GM19099 (cell line): Measurements from ENCODE around the gene FCHSD2.

ENCODE experiments used
- POLR2A ChIP-seq: IDR thresholded peaks from 3 replicates; pipeline ENCODE4 v1.6.1; 2011; ENCODE audit warnings: low read depth; ENCODE audit not compliant: insufficient read length; ENCODE audit errors: extremely low read depth

FCHSD2 gene

GRCh38 chr11:72851726-72852125 lies 290.4 kb downstream of the FCHSD2 start:
- no peak for TF ChIP-seq POLR2A

- no peak for TF ChIP-seq POLR2A
Observed at GRCh38 chr11:72850832-72851231, 291.3 kb downstream of the FCHSD2 start.

DNA sequence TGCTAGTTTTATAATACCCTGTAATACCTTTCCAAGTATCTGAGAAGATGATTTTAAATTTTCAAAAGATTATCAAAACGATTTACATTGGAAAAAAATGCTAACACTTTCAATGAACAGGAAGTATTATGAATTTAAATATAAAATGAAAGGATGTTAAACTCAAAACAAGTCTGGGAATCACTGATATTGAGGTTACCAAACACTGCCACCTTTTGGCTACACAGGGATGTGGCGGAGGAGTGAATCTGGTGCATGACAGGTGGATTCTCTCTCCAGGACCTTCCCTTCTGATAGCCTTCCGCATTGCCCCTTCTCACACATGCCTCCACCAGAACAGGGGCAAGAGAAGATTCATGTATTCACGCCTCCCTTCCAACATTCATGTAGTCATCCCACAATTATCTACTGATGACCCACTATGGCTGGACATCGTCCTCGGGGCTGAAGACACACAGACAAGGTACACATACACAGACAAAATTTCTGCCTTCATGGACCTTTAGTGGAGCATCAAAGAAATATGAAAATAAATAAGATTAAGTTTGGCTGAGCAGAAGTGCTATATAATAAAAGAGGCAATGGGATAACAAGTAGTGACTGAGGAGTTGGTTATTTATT lies 293.2 kb downstream of the FCHSD2 start:
- no peak for TF ChIP-seq POLR2A

DNA sequence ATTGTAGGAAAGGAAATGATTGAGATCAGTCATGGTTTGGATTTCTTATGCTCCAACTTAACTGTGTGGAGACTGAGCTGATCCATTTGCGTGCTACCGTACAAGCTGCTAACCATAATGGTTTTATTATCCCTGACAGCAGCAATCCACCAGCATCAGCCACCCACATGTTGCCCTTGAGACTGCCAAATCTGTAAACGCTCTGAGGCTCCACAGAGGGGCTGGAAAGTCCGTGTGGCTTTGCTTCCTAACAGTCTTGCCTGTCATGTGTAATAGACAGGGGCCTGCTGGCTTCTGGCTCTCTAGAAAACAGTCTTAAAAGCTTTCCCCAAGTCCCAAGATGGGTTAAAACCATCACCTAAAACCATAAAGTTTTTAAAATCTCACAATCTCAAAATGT lies 297.8 kb downstream of the FCHSD2 start:
- TF ChIP-seq POLR2A: no peak

DNA sequence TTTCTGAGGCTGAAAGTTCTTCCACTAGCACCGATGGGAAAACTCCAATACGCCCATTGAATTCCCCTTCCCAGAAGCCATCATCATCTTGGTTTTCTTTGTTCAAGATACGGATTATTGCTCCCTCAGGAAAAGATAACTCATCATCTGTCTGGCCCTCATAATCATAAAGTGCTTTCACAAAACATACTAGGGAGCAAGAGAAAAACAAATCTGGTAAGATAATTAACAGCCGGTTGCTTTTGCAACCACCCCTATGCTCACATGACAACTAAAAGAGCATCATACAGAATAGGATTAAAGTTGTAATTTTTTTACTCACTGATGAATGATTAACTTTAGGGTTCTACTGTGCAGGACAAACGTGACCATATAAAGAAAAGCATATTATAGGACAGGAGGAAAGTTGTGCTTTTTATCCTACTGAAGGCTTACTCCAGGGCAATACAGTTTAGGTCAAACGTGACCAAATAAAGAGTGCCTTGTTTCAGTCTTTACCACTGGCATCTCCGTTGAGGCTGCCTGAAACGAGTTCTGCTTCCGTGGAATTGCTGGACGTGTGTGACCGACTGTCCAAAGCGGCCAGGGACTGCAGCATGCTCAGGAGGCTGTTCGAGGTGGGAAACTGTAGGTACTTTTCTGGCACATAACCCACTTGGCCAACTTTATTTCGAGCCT lies 299.3 kb downstream of the FCHSD2 start:
- no peak for TF ChIP-seq POLR2A

GRCh38 chr11:72842126-72842525 lies 300.0 kb downstream of the FCHSD2 start:
- no peak for TF ChIP-seq POLR2A

DNA sequence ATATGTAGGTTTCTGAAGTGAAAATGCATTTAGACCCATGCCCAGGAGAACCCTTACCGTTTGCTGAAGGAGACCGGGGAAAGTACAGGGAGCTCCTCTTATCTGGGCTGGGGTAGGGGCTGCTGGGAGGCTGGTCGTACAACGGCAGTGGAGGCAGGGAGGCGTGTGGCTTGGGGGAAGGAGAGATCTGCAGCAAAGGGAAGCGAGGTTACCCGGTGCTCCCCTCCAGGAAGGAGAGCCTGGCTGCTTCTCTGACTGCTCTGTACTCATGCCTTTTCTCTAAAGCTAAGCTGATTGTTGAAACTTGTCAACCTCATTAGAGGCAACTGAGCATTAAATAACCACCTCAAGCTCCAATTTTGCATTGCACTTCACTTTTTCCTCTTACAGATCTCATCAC lies 300.7 kb downstream of the FCHSD2 start:
- TF ChIP-seq POLR2A: no peak

DNA sequence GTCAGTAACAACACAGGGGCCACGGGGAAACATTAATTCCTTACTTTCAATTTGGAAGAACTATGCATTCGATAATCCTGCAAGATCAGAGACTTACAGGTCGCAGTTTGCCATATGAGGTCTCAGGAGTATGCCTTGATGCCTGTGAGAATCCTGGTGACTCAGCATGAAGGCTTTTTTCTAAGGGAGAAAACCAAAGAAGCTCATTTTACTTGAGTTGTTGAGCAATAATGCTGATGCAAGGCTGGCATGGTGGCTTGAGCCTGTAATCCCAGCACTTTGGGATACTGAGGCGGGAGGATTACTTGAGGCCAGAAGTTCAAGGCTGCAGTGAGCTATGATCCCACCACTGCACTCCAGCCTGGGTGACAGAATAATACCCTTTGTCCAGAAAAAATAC lies 301.3 kb downstream of the FCHSD2 start:
- TF ChIP-seq POLR2A: no peak

- TF ChIP-seq POLR2A: no peak
Observed at GRCh38 chr11:72838691-72839305, 303.3 kb downstream of the FCHSD2 start.

- no peak for TF ChIP-seq POLR2A
Observed at GRCh38 chr11:72836111-72836510, 306.0 kb downstream of the FCHSD2 start.

DNA sequence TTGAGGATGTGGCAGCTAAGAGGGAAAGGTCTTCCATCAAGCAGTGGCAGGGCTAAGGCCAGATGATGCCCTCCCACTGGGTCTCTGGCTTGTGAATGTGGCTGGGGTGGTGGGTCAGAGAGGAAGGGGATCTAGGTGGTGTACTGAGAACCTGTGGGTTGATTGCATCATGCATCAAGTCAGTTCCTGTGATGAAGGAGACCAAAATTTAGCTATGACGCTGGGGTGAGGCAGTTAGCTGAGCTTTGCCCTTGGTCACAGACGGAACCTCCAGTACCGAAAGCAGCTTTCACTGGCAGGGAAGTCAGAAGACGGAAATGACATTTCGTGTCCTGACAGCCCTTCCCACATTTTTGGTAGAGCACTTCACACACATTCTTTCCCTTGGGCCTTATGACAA lies 307.2 kb downstream of the FCHSD2 start:
- TF ChIP-seq POLR2A: no peak

- no peak for TF ChIP-seq POLR2A
Observed at GRCh38 chr11:72833811-72834493, 308.2 kb downstream of the FCHSD2 start.

DNA sequence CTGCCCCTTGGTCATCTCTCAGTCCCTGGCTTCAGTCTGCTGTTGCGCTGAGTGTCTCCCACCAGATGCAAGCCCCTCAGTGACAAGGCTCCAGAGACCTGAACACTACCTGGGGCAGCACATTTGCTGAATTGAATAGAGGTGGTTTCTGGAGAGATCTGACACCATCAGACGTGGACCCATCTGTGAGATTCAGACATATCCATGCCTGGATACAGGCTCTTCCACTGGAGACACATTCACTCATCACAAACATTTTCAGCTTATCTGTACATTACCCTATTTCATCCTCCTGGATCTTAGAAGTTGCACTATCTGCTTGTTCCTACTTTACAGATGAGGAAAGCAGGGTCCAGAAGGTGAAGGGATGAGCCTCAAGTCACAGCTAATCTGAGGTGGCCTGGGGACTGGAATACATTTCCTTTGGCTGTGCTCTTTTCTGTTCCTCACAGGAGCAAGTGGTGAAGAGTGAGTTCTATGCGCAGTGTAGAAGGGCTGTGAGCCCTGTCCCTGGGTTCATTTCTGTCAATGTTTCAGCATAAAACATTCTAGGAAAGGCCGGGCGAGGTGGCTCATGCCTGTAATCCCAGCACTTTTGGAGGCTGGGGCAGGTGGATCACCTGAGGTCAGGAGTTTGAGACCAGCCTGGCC lies 308.9 kb downstream of the FCHSD2 start:
- TF ChIP-seq POLR2A: no peak

GRCh38 chr11:72832301-72833082 lies 309.6 kb downstream of the FCHSD2 start:
- no peak for TF ChIP-seq POLR2A
